Omental fat pad (tissue), 4 donors: ENCODE results near the gene TMEM37. TPM values are rescaled to one million over a fixed set of nuclear protein-coding genes. Genes with fewer than 3 reads are reported as not detected.

Source experiments
- ATAC-seq: fragments of 150-250 bp; one replicate; pipeline ENCODE4 v1.9.1; 2016; ENCODE audit warnings: mild to moderate bottlenecking, moderate library complexity; ENCODE audit not compliant: low FRiP score
- DNase-seq: peaks from one replicate; pipeline ENCODE4 v3.0.0-alpha.2; 2019; ENCODE audit warnings: low spot score
- total RNA-seq, 4 donors: library from RNA; depleted of rRNA; stranded (reverse); fragments of >200 nt; gene quantifications; one replicate each; pipeline ENCODE4 v1.1.0, GENCODE V29; 2016
- TF ChIP-seq, protein P1 (sequence below), 3 donors: fragments of 450-650 bp; IDR thresholded peaks; one replicate each; pipeline ENCODE4 v1.5.1; 2016 to 2017; ENCODE audit warnings: antibody characterized with exemption in 3 of 3, mild to moderate bottlenecking in 3 of 3, moderate library complexity in 2 of 3

The TMEM37 gene
- total RNA-seq, 4 donors from 2014 or later, result 11.3 to 27.8 (median 25.9) TPM

- ATAC-seq (no peak), DNase-seq (no peak)
- TF ChIP-seq, protein P1, sequence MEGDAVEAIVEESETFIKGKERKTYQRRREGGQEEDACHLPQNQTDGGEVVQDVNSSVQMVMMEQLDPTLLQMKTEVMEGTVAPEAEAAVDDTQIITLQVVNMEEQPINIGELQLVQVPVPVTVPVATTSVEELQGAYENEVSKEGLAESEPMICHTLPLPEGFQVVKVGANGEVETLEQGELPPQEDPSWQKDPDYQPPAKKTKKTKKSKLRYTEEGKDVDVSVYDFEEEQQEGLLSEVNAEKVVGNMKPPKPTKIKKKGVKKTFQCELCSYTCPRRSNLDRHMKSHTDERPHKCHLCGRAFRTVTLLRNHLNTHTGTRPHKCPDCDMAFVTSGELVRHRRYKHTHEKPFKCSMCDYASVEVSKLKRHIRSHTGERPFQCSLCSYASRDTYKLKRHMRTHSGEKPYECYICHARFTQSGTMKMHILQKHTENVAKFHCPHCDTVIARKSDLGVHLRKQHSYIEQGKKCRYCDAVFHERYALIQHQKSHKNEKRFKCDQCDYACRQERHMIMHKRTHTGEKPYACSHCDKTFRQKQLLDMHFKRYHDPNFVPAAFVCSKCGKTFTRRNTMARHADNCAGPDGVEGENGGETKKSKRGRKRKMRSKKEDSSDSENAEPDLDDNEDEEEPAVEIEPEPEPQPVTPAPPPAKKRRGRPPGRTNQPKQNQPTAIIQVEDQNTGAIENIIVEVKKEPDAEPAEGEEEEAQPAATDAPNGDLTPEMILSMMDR (IDR thresholded peaks at IDR 0.05), result no peak
Observed at GRCh38 chr2:119483896-119484718, 52.5 kb downstream of the TMEM37 start.

- DNase-seq (no peak), ATAC-seq (no peak)
- TF ChIP-seq, protein P1 (IDR thresholded peaks at IDR 0.05), result no peak
Observed at GRCh38 chr2:119484834-119485233, 53.2 kb downstream of the TMEM37 start.

DNA sequence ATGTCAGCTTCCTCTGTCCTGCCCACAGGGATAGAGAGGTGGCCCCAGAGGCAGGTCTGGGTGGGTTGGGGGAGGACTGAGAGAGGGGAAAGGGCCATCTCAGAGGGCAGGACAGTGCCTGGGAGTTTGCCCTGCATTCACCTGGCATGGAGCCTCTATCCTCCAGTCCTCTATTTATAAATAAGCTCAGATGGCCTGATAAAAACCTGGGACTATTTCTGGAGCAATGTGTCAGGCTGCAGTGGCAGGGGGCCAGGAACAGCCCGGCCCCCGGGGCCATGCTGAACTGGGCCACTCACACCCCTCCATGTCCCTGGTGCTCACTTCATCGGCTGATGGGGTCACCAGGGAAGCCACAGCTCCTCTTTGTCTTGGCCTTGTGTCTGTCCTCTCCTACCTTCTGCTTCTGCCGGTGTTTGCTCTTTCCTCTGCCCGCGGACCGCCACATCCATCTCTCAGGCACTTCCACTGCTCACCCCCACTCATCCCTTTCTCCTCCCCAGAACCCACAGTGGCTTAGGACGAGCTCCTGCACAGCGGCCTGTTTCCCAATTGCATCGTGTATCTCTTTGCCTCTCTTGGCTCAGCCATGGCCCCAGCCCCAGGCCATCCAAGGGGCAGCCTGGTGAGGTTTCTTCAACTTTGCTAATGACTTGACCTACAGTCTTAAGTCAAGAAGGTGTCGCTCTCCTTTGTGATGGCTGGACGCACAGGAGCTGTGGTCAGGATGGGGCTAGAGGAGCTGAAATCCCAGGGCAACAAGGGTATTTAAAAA lies 53.9 kb downstream of the TMEM37 start:
- TF ChIP-seq, protein P1 (IDR thresholded peaks at IDR 0.05), result no peak
- ATAC-seq (no peak), DNase-seq (no peak)

GRCh38 chr2:119486196-119486827 lies 54.7 kb downstream of the TMEM37 start:
- ATAC-seq, result no peak
- TF ChIP-seq, protein P1 (IDR thresholded peaks at IDR 0.05), result no peak
- no peak for DNase-seq

DNA sequence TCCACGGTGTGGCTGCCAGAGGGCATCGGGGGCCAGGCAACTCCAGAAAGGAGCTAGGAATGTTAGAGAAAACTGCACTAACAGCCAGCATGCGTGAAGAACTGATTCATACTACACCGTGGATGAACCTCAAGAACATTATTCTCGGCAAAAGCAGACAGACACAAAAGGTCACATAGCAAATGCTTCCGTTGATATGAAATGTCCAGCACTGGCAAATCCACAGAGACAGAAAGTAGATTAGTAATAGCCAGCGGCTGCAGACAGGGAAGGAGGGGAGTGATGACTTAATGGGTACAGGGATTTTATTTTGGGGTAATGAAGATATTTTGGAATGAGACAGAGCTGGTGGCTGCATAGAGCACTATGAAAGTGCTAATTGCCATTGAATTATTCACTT lies 55.2 kb downstream of the TMEM37 start:
- DNase-seq (no peak), ATAC-seq (peak; percentile 33)
- TF ChIP-seq, protein P1 (IDR thresholded peaks at IDR 0.05), result no peak

- ATAC-seq (no peak), DNase-seq (no peak)
- TF ChIP-seq, protein P1 (IDR thresholded peaks at IDR 0.05), result no peak
Observed at GRCh38 chr2:119487434-119488244, 56.0 kb downstream of the TMEM37 start.
